GM18868 (cell line): ENCODE data around the gene VSIR.

Experiments
- ATAC-seq: cut with Tn5 transposase; IDR thresholded peaks from one replicate; pipeline ENCODE4 v1.9.1; 2021; ENCODE audit warnings: mild to moderate bottlenecking, moderate library complexity; ENCODE audit not compliant: unreplicated experiment

Gene VSIR

DNA sequence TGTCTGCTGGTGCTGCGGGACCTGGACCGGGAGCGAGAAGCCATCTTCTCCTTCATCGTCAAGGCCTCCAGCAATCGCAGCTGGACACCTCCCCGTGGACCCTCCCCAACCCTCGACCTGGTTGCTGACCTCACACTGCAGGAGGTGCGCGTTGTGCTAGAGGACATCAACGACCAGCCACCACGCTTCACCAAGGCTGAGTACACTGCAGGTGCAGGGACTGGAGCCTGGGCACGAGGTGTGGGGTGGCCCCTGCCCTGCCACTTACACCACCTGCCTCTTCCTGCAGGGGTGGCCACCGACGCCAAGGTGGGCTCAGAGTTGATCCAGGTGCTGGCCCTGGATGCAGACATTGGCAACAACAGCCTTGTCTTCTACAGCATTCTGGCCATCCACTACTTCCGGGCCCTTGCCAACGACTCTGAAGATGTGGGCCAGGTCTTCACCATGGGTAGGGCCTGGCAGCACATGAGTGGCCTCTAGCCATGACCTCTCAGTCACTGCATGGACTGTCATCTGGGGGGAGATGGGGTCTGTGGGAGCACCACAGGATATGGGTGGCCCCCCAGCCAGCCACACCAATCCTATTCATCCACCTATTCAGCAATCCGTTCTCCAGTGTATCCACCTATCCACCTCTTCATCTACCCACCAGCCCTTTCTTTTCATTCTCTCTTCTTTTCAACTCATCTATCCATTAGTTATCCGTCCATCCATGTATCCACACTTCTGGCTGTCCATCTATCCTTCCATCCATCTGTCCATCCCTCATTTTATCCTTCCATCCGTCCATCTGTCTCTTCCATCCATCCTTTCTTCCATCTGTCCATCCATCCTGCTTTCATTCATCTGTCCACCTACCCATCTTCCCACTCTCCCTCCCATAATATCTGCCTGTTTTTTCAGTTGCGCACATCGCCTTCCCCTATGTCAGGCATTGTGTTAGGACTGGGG is 34.5 kb upstream of the VSIR start:
- no peak for ATAC-seq

DNA sequence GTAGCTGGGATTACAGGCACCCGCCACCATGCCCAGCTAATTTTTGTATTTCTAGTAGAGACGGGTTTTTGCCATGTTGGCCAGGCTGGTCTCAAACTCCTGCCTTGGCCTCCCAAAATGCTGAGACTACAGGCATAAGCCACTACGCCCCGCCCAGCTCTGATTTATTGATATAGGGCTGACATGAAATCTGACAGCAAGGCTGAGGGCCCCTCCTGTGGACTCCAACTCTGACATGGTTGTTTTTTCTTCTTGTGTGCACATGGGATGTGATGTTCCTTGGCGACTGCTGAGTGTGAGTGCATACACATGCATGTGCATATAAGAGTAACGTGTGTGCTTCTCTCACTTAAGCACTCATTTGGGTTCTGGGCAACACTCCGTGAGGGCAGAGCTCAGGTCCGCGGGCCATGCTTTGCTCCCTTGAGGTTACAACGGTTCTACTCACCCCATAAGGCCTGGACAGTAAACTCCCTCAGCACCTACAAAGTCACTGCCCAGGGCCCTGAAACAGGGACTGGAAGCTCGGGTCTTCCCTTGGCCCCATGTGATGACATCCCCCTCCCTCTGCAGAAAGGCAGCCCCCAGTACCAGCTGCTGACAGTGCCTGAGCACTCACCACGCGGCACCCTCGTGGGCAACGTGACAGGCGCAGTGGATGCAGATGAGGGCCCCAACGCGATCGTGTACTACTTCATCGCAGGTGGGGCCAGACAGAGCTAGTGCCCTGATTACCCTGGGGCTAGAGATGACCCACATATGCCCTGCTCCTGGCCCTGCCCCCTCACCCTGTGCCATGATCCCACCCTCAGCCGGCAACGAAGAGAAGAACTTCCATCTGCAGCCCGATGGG is 33.6 kb upstream of the VSIR start:
- ATAC-seq = no peak

DNA sequence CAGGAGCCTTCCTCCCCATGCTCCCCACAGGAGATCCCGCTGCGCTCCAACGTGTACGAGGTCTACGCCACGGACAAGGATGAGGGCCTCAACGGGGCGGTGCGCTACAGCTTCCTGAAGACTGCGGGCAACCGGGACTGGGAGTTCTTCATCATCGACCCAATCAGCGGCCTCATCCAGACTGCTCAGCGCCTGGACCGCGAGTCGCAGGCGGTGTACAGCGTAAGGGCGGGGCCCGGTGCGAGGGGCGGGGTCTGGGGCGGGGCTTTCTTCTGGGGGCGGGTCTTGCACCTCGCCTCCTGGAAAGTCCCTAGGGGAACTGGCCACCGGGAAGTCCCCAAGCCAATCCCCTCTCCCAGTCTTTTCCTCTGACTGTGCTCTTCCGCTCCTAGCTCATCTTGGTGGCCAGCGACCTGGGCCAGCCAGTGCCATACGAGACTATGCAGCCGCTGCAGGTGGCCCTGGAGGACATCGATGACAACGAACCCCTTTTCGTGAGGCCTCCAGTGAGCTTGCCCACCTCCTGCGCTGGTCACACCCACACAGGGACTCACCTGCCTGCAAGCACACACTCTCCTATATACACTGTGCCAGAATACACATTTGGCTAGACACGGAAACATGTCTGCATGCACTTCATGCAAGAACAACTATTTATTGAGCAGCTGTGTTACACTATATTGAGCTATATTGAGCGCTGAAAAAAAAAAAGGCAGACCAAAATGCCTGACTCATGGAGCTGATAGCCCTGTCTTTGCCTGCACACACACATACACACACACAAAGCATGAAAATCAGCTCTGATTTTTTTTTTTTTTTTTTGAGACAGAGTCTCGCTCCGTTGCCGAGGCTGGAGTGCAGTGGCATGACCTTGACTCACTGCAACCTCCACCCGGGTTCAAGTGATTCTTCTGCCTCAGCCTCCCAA is 32.7 kb upstream of the VSIR start:
- no peak for ATAC-seq

DNA sequence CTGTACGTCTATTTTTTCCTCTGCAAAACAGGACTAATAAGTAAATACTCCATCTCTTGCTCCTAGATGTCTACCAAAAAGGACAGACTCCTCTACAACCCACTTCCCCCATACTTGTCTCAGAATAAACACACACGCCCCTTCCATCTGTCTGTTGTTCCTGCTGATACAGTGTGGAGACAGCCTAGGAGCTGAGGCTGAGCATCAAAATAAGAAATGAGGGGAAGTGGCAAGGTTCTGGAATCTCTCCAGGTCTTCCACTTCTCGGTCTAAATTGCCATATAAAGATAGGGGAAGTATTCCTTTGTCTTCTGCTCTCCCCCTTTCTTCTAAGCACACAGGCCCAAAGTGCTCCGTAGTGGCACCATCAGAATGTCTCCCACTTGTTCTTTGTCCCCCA is 30.8 kb upstream of the VSIR start:
- ATAC-seq = no peak

DNA sequence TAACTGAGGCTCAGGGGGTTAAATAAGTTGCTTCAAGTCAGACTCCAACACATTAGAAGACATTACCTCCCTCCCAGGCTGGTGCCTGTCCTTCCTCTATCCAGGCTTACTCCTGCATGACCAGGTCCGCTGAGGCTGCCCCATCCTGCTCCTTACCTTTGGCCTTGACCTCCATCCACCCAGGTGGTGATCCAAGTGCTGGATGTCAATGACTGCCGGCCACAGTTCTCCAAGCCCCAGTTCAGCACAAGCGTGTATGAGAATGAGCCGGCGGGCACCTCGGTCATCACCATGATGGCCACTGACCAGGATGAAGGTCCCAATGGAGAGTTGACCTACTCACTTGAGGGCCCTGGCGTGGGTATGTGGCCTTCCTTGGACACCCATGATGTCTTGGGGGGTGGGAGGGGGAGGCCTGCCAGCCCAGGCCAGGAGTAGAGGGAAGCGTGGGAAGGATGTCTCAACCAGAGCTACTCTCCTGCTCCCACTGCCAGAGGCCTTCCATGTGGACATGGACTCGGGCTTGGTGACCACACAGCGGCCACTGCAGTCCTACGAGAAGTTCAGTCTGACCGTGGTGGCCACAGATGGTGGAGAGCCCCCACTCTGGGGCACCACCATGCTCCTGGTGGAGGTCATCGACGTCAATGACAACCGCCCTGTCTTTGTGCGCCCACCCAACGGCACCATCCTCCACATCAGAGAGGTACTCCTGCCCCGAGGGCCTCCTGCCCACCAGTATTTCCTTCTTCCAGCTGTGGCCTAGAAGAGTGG is 29.6 kb upstream of the VSIR start:
- ATAC-seq = no peak

DNA sequence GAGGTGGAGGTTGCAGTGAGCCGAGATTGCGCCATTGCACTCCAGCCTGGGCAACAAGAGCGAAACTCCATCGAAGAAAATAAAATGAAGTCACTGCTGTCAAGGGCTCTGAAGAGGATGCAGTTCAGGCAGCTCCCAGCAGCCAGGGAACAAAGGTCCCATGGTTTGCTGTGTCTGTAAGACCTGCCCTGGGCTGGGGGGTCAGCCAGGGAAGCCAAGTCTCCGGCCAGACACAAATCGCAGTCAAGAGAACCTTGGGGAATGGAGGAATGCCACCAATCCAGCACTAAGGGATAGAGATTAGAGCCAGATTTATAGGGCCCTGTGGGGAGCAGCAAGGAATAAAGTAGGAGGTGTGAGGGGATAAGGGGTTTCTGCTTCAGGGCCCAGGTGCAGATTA is 28.9 kb upstream of the VSIR start:
- no peak for ATAC-seq

DNA sequence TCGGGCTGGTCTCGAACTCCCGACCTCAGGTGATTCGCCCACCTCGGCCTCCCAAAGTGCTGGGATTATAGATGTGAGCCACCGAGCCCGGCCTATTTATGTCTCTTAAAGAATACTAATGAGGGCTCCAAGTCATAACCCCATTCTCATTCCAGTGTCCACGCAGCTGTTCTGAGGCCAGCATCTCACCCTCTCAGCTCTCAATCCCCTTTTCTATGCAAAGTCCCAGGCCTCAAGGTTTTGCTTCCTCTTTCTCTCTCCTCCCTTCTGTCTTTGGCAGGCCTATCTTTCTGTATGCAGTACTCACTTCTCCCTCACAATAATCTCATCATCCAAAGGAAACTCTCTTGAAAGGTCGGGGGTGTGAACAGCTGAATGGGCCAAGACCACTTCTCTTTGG is 28.0 kb upstream of the VSIR start:
- ATAC-seq = peak; percentile 79

DNA sequence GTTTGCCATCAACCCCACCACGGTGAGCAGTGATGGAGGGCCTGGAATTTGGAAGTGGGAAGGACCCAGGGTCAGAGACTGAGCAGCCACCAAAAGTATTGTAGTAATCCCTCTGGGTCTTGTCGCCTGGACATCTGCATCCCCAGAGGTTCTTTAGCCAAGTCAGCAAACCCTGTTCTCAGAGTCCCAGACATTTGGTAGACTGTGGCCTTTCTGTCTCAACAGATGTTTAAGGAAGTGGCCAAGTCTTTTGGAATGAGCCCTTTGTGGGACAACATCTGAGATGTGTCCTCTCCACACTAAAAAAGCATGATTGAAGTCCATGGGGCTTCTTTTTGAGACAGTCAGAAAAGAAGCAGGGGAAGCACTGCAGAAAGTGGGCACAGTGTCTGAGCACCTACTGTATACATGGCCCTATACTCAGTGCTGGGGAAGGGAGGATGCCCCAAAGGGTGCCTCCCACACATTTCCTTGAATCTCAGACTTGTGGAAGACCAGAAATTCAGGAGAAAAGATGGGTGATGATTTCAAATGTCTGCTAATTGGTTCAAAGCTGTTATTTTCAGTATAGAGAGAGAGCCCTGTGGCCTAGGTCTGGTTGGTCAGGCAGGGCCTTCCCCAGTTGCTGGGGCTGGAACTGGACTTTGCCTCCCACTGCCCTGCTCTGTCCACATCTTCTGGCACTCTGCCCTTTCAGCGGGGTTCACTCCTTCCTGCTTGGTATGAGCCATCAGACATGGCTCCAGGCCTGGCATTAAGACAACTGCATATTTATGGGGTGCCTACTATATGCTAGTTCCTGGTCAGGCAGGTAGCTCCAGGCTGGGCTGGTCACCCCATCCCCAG is 26.5 kb upstream of the VSIR start:
- ATAC-seq = no peak

DNA sequence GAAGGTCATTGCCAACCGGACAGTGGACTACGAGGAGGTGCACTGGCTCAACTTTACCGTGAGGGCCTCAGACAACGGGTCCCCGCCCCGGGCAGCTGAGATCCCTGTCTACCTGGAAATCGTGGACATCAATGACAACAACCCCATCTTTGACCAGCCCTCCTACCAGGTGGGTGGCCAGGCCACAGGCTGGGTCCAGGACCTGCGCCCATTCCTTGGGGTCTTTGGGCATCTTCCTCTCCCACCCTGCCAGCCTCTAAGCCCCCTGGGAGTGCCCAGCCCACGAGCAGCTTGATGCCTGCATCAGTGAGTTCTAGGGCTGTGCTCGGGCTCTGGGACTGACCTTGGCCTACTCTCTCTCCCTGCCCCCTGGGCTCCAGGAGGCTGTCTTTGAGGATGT is 25.8 kb upstream of the VSIR start:
- ATAC-seq = no peak

DNA sequence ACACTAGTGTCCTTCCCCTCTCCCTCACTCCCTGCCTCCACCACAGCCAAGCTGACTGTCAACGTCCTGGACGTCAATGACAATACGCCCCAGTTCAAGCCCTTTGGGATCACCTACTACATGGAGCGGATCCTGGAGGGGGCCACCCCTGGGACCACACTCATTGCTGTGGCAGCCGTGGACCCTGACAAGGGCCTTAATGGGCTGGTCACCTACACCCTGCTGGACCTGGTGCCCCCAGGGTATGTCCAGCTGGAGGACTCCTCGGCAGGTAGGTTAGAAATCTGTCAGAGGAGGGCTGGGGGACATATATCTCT is 24.9 kb upstream of the VSIR start:
- no peak for ATAC-seq

DNA sequence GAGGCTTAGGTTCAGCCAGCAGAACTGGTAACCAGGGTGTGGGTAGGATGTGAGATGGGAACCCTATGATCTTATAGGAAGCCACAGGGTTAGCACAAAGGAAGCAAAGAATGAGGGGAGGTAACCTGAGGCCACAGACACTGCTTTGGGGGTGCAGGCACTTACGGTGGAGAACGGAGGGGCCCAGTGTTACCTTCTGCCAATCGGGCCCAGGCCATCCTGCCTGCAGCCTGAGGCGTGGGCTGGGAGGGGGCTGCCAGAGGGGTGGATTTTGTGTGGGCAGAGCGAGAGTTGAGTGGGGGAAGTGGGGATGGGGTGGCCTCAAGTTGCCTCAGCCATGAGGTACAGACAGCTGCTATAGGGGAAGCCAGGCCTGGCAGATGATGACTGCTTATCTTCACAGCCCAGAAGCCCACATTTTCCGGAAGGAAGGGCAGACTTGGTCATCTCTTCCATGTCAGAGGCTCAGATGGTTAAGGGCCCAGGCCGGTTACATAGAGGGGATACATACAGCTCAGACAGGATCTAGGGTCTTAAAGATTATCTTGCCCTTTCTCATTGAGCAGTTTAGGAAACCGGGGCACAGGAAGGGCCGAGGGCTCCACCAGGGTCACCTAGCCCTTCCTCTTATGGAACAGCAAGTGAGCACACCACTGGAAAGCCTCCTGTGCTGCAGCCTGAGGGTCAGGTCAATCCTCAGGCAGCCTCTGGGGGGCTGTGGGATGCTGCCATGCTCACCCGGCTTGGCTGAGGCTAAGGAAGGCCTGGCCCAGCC is 24.4 kb upstream of the VSIR start:
- no peak for ATAC-seq

DNA sequence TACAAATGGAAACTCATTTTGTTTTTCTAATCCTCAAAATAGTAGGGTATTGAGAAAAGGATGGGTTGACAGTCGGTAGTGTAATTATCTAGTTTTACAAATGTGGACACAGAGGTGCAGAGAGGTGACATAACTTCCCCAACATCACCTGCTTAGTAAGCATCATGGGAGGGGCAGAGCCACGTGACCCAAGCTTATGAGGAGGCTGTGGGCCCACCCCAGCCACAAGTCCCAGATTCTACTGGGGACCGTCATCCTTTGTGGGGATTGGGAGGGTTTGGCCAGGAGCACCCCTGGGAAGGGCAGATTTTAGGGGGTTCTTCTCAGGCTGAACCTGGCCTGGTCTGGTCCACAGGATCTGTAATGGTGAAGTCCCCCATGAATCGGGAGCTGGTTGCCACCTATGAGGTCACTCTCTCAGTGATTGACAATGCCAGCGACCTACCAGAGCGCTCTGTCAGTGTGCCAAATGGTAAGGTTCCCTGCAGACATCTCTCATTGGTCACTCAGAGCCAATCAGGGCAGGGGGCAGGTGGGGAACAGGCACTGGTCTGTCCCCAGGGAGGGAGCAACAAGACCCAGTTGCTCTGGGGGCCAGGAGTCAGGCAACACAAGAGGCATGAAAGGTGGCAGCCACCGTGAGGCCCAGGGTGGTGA is 23.6 kb upstream of the VSIR start:
- ATAC-seq = no peak

DNA sequence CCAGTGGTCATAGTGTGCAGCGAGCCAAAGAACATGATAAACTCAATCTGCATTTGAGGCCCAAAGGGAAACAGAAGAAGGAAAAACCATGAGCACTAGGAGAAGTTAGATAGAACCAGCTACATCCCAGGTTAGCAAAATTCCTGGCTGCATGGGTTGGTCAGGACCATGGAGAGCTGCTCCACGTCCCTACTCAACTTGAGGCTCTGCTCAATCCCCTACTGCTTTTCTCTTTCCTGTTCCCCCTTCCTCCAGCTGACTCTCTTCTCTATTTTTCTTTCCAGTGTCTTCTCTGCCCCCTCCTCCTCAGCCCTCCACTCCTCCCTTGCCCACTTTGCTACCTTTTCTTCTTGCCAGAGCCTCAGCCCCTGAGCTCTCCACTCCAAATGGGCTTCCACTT is 21.9 kb upstream of the VSIR start:
- no peak for ATAC-seq

DNA sequence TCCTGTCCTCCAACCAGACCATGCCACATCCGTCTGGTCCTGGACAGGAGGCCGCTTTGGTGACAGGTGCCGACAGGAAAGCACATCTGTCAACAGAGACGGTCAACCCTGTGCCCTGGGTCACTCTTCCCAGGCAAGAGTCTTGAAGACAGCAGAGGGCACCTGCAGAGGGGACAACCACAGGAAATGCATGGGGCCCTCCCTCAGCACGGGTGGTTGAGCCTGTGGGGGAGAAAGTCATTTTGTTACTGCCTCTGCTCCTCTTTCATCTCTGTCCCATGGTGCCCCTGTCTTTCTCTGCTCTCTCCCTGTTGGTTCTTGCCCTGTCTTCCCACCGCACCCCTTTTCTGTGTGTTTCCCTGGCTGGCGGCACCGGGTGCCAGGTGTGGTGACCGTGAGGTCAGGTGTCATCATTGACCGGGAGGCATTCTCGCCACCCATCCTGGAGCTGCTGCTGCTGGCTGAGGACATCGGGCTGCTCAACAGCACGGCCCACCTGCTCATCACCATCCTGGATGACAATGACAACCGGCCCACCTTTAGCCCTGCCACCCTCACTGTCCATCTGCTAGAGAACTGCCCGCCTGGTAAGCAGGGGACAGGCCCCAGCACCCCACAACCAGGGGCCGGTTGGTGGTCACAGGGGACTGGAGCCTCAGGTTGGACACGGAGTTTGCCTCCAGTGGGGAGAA is 17.6 kb upstream of the VSIR start:
- ATAC-seq = no peak

DNA sequence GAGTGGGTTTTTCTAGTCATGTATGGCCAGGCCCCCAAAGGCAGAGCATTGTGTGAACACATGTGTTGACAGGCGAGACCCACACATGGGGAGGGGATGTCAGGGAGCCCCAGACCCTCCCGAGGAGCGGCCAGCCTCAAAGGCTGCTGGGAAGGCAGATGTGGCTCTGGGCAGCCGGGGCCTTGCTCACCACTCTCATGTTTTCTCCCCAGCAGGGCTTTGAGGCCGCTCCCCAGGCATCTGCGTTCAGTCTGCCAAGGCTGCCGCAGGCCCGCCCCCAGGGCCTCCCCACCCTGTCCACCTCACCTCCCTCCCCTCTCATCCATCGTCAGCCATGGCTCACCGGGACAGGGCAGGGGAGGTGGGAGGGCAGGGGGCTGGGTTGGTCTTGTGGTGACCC is 16.6 kb upstream of the VSIR start:
- no peak for ATAC-seq

DNA sequence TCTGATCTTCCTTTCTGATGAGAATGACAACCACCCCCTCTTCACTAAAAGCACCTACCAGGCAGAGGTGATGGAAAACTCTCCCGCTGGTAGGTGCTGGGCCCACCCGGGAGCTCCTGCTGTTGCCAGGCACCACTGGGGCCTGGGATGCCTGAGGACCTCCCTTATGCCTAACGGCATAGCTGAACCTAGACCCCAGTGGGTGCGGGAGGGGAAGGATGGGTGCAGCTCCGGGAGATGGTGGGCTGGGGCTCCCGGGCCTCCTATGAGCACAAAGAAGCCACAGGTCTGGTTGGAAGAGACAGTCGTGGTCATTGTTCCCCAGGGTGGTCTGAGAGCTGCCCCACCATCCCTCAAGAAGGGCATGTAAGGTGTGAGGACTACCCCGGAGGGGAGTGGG is 15.6 kb upstream of the VSIR start:
- ATAC-seq = no peak

DNA sequence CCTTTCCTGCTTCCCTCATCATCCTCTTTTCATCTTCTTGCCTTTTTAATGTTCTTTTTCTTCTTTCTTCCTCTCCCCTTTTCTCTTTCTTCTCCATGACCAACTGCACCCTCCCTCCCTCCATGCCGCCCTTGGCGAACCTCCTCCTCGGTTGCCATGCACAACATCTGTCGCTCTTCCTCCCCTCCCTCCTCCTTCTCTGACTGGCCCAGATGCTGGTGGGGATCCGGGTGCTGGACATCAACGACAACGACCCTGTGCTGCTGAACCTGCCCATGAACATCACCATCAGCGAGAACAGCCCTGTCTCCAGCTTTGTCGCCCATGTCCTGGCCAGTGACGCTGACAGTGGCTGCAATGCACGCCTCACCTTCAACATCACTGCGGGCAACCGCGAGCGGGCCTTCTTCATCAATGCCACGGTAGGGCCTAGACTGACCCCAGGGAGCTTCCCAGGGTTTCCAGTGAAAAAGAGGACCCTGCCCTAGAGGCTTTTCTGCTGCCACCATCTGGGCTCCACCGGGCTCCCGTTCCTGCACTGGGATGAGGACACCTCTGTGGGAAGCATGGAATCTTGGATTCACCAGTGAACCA is 11.5 kb upstream of the VSIR start:
- ATAC-seq = no peak
